SK-N-SH treated with all-trans-retinoic acid at 6 μM for 48 hours (cell line): ENCODE measurements around the gene DNAJB8.

Source experiments
- ARNTL ChIP-seq: fragments of 450-650 bp; formaldehyde crosslinking; IDR thresholded peaks from 2 replicates; pipeline ENCODE4 v1.5.0; 2020; ENCODE audit warnings: low read depth, mild to moderate bottlenecking, moderate library complexity, borderline replicate concordance
- BACH2 ChIP-seq: fragments of 250-450 bp; sonication (Bioruptor Pico); IDR thresholded peaks from 2 replicates; pipeline ENCODE4 v1.9.0; 2021; ENCODE audit warnings: mild to moderate bottlenecking, borderline replicate concordance
- CSDC2 ChIP-seq: fragments of 250-450 bp; sonication (Bioruptor Pico); IDR thresholded peaks from 2 replicates; pipeline ENCODE4 v1.5.0; 2020; ENCODE audit warnings: mild to moderate bottlenecking, moderate library complexity
- SNAI2 ChIP-seq: fragments of 250-450 bp; sonication (Bioruptor Pico); IDR thresholded peaks from 2 replicates; pipeline ENCODE4 v1.5.0; 2020; ENCODE audit warnings: mild to moderate bottlenecking, moderate library complexity
- ZC3H10 ChIP-seq: fragments of 250-450 bp; sonication (Bioruptor Pico); IDR thresholded peaks from 2 replicates; pipeline ENCODE4 v1.5.1; 2021; ENCODE audit warnings: mild to moderate bottlenecking, moderate library complexity
- ZFP3 ChIP-seq: fragments of 250-450 bp; sonication (Bioruptor Pico); IDR thresholded peaks from 2 replicates; pipeline ENCODE4 v1.5.0; 2020; ENCODE audit warnings: mild to moderate bottlenecking, moderate library complexity
- ZNF8 ChIP-seq: fragments of 450-650 bp; formaldehyde crosslinking; IDR thresholded peaks from 2 replicates; pipeline ENCODE4 v1.5.0; 2020; ENCODE audit warnings: mild to moderate bottlenecking, moderate library complexity
- TF ChIP-seq, protein P1 (sequence below): fragments of 250-450 bp; sonication (Bioruptor Pico); IDR thresholded peaks from 2 replicates; pipeline ENCODE4 v1.5.1; 2020; ENCODE audit warnings: low read depth, mild to moderate bottlenecking, moderate library complexity
- TF ChIP-seq, protein P2 (sequence below): fragments of 250-450 bp; sonication (Bioruptor Pico); IDR thresholded peaks from 2 replicates; pipeline ENCODE4 v1.5.0; 2020; ENCODE audit warnings: mild to moderate bottlenecking, moderate library complexity

DNA sequence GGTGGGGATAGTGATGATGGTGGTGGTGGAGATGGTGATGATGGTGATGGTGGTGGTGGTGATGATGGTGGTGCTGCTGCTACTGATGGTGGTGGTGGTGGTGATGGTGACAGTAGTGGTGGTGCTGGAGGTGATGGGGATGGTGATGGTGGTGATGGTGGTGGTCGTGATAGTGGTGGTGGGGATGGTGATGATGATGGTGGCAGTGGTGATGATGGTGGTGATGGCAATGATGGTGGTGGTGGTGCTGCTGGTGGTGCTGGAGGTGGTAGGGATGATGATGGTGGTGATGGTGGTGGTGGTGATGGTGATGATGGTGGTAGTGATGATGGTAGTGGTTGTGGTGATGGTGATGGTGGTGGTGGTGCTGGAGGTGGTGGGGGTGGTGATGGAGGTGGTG lies 21.3 kb downstream of the DNAJB8 start:
- TF ChIP-seq SNAI2 (CRISPR knock-in tag) (no peak), CSDC2 (no peak), ZFP3 (CRISPR knock-in tag) (no peak), ARNTL (CRISPR knock-in tag) (no peak), ZC3H10 (no peak), ZNF8 (CRISPR knock-in tag) (no peak), BACH2 (CRISPR knock-in tag) (no peak)
- TF ChIP-seq, protein P1, sequence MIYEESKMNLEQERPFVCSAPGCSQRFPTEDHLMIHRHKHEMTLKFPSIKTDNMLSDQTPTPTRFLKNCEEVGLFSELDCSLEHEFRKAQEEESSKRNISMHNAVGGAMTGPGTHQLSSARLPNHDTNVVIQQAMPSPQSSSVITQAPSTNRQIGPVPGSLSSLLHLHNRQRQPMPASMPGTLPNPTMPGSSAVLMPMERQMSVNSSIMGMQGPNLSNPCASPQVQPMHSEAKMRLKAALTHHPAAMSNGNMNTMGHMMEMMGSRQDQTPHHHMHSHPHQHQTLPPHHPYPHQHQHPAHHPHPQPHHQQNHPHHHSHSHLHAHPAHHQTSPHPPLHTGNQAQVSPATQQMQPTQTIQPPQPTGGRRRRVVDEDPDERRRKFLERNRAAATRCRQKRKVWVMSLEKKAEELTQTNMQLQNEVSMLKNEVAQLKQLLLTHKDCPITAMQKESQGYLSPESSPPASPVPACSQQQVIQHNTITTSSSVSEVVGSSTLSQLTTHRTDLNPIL (CRISPR knock-in tag), result no peak
- TF ChIP-seq, protein P2, sequence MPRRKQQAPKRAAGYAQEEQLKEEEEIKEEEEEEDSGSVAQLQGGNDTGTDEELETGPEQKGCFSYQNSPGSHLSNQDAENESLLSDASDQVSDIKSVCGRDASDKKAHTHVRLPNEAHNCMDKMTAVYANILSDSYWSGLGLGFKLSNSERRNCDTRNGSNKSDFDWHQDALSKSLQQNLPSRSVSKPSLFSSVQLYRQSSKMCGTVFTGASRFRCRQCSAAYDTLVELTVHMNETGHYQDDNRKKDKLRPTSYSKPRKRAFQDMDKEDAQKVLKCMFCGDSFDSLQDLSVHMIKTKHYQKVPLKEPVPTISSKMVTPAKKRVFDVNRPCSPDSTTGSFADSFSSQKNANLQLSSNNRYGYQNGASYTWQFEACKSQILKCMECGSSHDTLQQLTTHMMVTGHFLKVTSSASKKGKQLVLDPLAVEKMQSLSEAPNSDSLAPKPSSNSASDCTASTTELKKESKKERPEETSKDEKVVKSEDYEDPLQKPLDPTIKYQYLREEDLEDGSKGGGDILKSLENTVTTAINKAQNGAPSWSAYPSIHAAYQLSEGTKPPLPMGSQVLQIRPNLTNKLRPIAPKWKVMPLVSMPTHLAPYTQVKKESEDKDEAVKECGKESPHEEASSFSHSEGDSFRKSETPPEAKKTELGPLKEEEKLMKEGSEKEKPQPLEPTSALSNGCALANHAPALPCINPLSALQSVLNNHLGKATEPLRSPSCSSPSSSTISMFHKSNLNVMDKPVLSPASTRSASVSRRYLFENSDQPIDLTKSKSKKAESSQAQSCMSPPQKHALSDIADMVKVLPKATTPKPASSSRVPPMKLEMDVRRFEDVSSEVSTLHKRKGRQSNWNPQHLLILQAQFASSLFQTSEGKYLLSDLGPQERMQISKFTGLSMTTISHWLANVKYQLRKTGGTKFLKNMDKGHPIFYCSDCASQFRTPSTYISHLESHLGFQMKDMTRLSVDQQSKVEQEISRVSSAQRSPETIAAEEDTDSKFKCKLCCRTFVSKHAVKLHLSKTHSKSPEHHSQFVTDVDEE (CRISPR knock-in tag), result no peak
